Measurements from ENCODE around the gene NUDC. TPM values are rescaled to one million over a fixed set of nuclear protein-coding genes. Genes with fewer than 3 reads are reported as not detected.

Gene NUDC
- total RNA-seq, 1 donor from 2014 or later, result 49.6 TPM

GRCh38 chr1:26957306-26957705 is 35.8 kb downstream of the NUDC start:
- intact Hi-C loops (cut with DNase I), result no loop called here
- Histone ChIP-seq H3K4me3 (no peak overlapping the region), H3K27me3 (peaks cover 32% of the 10 kb centered on the region), H3K4me1 (no peaks in the 10 kb centered on the region), H3K27ac (no peak overlapping the region), H3K9me3 (no peaks in the 10 kb centered on the region), H3K36me3 (no peaks in the 10 kb centered on the region)
- ATAC-seq, result no peak
- TF ChIP-seq, protein P1, sequence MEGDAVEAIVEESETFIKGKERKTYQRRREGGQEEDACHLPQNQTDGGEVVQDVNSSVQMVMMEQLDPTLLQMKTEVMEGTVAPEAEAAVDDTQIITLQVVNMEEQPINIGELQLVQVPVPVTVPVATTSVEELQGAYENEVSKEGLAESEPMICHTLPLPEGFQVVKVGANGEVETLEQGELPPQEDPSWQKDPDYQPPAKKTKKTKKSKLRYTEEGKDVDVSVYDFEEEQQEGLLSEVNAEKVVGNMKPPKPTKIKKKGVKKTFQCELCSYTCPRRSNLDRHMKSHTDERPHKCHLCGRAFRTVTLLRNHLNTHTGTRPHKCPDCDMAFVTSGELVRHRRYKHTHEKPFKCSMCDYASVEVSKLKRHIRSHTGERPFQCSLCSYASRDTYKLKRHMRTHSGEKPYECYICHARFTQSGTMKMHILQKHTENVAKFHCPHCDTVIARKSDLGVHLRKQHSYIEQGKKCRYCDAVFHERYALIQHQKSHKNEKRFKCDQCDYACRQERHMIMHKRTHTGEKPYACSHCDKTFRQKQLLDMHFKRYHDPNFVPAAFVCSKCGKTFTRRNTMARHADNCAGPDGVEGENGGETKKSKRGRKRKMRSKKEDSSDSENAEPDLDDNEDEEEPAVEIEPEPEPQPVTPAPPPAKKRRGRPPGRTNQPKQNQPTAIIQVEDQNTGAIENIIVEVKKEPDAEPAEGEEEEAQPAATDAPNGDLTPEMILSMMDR (IDR thresholded peaks at IDR 0.05), result no peak
- DNase-seq, result no peak

DNA sequence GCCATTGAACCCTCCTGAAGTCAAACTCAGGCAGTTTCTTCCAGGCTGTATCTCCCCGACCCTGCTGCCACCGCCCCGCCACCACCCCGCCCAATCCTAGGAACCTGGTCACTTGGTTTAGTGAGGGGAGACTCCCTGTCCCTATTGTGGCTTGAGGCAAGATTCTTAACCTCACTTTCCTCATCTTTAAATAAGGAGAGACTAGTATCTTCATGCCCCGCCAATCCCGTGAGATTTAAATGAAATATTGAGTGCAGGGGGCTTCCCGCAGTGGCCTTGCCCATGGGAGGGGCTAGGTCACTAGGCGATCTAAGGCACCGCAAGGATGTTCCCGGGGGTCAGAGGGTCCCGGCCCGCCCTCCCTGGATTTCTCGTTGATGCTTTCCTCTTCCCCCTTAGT is 37.7 kb downstream of the NUDC start:
- Histone ChIP-seq H3K4me3 (peak overlapping the region; percentile 60), H3K27me3 (peaks cover 32% of the 10 kb centered on the region), H3K4me1 (no peaks in the 10 kb centered on the region), H3K9me3 (no peaks in the 10 kb centered on the region), H3K36me3 (no peaks in the 10 kb centered on the region), H3K27ac (no peak overlapping the region)
- intact Hi-C loops (cut with DNase I), result no loop called here
- TF ChIP-seq, protein P1 (IDR thresholded peaks at IDR 0.05), result no peak
- ATAC-seq, result no peak
- DNase-seq, result no peak

GRCh38 chr1:26959722-26960624 is 38.4 kb downstream of the NUDC start, which contains the start of gene KDF1:
KDF1 (minus strand) TSS chr1:26960468; CDS start chr1:26952380, 8,088 bp downstream.
- intact Hi-C loops (cut with DNase I), result no loop called here
- Histone ChIP-seq H3K4me1 (no peaks in the 10 kb centered on the region), H3K27me3 (peaks cover 32% of the 10 kb centered on the region), H3K4me3 (peak within 1 kb of the TSS; percentile 60), H3K36me3 (no peaks in the 10 kb centered on the region), H3K9me3 (no peaks in the 10 kb centered on the region), H3K27ac (peak within 1 kb of the TSS; percentile 60)
- ATAC-seq (peak; percentile 99), DNase-seq (peak; percentile 95)
- TF ChIP-seq, protein P1 (IDR thresholded peaks at IDR 0.05), result peak; percentile 16

- peaks cover 32% of the 10 kb centered on the region for H3K27me3 ChIP-seq
- peak overlapping the region; percentile 55 for H3K27ac ChIP-seq
- intact Hi-C loops (cut with DNase I), result no loop called here
- H3K4me3 ChIP-seq, result peak overlapping the region; percentile 60
- DNase-seq (no peak), ATAC-seq (no peak)
- no peaks in the 10 kb centered on the region for H3K36me3 ChIP-seq
- no peaks in the 10 kb centered on the region for H3K4me1 ChIP-seq
- no peaks in the 10 kb centered on the region for H3K9me3 ChIP-seq
- TF ChIP-seq, protein P1 (IDR thresholded peaks at IDR 0.05), result no peak
Measured at GRCh38 chr1:26960625-26960966, 39.1 kb downstream of the NUDC start.

DNA sequence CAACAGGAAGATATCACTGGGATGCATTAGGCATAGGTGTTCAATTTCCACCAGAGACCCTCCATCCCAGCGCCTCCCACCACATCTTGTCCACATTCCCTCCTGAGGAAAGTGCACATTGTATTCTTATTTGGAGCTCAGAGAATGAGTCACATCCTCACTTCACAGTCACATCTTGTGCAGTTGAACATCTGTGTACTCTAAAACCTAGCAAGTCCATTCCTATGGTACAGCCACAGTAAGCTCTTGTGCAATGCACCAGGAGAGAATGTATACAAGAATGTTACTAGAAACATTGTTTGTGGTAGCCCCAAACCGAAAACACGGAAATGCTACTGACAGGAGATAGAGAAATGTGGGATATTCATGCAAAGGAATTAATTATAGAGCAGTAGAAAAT is 40.3 kb downstream of the NUDC start:
- H3K4me1 ChIP-seq, result no peaks in the 10 kb centered on the region
- ATAC-seq, result no peak
- H3K9me3 ChIP-seq, result no peaks in the 10 kb centered on the region
- H3K4me3 ChIP-seq, result no peak overlapping the region
- TF ChIP-seq, protein P1 (IDR thresholded peaks at IDR 0.05), result no peak
- intact Hi-C loops (cut with DNase I), result no loop called here
- H3K27me3 ChIP-seq, result peaks cover 32% of the 10 kb centered on the region
- no peak for DNase-seq
- H3K36me3 ChIP-seq, result no peaks in the 10 kb centered on the region
- no peak overlapping the region for H3K27ac ChIP-seq
